GM18867 (cell line): Measurements from ENCODE around the gene PRSS16.
"Not testable (repeated sequence)": the region's sequence is repeated elsewhere in the genome, so short reads cannot be mapped to it uniquely, and the experiment has no call there.

Experiments used
- ATAC-seq: cut with Tn5 transposase; IDR thresholded peaks from one replicate; pipeline ENCODE4 v1.9.1; 2021; ENCODE audit warnings: mild to moderate bottlenecking, moderate library complexity; ENCODE audit not compliant: unreplicated experiment

Gene PRSS16

DNA sequence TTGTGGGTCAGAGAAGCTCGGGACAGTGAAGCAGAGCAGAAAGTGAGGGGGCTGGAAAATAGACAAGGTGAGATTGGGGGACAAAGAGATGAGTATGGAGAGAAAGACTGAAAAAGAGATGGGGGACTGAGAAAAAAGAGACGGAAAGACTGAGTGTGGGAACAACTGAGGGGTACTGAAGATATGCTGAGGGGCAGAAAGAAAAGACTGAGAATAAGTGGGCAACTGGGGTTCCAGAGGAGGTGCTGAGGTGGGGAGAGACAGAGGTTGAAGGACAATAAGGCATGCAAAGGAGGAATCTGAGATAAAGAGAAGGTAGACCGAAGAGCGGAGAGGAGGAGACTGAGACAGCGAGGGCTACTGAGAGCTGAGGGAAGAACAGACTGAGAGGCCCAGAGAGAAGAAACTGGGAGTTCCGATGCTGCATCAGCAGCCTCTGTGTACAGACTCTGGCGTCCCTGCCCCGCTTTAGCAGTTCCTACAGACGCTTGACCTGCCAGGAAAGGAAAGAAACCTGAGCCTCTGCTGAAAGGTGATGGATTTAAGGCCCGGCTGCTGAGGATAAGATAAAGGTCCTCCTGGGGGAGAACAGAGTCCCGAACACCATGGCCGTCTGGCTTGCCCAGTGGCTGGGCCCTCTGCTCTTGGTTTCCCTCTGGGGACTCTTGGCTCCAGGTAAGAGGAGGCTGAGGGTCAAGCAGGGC, at the start of gene PRSS16:
Gene PRSS16 (plus strand): TSS at position 569 of the 704 bp plus-strand sequence. CDS start 37 bp downstream, at position 606.
- ATAC-seq, result no peak

- no peak for ATAC-seq
These were observed 41.9 kb upstream of the PRSS16 start for GRCh38 chr6:27205375-27206278.

DNA sequence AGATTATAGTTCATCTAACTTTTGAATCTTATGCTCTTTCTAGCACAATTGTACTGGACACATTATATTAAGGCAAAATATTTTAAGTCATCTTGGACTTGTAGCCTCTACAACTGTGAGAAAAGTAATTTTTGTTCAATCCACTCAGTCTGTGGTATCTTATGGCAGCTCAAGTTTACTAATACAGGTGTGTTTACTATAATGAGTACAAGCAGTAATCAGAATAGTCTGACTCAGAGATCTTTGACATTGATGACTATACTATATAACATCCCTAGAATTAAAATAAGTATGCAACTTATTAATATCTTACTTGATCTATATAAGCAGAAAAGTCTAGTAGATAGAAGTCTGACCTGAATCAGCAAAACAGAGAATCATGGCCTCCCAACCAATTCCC, 40.7 kb upstream of the PRSS16 start:
- no peak for ATAC-seq

- no peak for ATAC-seq
These were observed 39.5 kb upstream of the PRSS16 start for GRCh38 chr6:27208042-27208441.

- no peak for ATAC-seq
These were observed 38.3 kb upstream of the PRSS16 start for GRCh38 chr6:27209196-27209595.

- ATAC-seq, result no peak
These were observed 37.7 kb upstream of the PRSS16 start for GRCh38 chr6:27209659-27210269.

DNA sequence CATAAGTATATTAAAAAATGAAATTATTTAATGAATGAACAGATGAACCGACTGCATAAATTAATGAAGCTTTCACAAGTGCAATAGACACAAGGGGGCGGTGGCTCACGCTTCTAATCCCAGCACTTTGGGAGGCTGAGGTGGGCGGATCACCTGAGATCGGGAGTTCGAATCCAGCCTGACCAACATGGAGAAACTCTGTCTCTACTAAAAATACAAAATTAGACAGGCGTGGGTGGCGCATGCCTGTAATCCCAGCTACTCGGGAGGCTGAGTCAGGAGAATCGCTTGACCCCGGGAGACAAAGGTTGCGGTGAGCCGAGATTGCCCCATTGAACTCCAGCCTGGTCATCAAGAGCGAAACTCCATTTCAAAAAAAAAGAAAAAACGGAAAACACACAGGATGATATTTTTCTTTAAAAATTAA, 34.4 kb upstream of the PRSS16 start:
- ATAC-seq, result not testable (repeated sequence)

GRCh38 chr6:27213544-27214125, 33.9 kb upstream of the PRSS16 start:
- ATAC-seq, result no peak

GRCh38 chr6:27214126-27214601, 33.3 kb upstream of the PRSS16 start:
- no peak for ATAC-seq

- ATAC-seq, result no peak
These were observed 30.6 kb upstream of the PRSS16 start for GRCh38 chr6:27216874-27217273.

GRCh38 chr6:27222971-27223370, 24.5 kb upstream of the PRSS16 start:
- not testable (repeated sequence) for ATAC-seq

DNA sequence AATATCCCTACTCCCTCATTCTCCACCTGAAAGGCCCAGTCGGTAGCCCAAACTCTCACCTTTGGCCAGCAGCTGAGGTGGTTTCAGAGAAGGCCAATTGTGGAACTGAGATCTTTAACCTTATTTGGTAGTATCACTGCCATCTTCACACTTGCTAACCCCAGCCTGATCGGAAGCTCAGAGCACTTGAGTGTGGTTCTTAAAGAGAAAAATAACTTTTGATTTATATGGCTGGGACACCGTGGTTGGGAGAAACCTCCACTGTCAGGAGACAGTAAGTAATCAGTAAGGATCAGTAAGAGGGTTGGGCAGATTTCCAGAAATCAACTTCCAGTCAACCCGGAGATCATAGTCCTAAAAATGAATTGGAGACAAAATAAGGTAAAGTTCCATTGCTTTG, 22.8 kb upstream of the PRSS16 start:
- no peak for ATAC-seq

DNA sequence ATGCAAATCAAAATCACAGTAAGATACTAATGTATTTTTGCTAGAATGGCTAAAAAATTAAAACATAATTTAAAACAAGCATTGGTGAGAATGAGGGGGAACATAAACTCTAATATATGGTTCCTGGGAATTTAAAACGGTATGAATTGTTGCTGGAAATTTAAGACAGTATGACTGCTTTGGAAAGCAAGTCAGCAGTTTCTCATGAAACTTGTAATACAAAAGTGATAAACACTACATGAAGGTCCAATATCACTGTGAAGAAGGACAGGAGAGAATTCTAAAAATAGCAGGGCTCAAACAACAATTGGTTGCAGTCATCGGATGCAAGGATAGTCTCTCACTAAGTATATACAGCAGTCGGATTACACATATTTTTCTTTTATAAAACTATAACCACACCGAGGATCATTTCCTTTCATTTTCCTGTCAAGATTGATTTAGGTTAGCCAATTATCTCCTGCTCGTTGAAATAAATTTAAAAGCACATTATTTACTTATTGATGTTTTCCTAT, 18.5 kb upstream of the PRSS16 start:
- no peak for ATAC-seq

DNA sequence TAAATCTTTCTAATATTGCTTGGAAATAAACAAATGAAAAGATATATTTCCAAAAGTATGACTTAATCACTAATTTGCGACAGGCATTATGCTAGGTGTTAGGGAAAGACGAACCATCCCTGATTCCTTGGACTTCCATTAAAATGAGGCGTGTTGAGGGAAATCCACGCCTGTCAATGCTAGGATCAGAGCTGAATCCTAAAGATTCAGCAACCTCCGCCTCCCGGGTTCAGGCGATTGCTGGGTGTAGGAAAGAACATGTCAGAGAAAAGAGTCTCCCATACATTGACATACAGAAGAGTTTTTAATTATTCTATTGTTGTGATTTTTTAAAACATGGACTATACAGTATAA, 16.8 kb upstream of the PRSS16 start:
- no peak for ATAC-seq

DNA sequence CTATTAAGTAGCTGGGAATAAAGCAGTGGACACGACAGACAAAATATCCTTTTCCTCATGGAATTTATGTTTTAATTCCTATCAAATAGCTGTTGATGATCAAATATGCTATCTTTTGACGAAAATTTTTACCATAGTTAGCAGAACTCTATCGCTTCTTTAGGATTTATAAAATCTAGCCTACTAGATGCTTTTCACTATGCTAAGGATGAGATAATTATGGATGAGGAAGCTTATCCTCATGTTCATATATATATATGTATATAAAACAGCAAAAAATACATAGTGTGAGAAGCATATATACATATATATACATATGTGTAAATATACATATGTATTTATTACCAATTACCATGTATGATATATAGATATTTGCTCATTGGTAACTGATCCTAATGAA, 12.9 kb upstream of the PRSS16 start:
- ATAC-seq, result no peak

DNA sequence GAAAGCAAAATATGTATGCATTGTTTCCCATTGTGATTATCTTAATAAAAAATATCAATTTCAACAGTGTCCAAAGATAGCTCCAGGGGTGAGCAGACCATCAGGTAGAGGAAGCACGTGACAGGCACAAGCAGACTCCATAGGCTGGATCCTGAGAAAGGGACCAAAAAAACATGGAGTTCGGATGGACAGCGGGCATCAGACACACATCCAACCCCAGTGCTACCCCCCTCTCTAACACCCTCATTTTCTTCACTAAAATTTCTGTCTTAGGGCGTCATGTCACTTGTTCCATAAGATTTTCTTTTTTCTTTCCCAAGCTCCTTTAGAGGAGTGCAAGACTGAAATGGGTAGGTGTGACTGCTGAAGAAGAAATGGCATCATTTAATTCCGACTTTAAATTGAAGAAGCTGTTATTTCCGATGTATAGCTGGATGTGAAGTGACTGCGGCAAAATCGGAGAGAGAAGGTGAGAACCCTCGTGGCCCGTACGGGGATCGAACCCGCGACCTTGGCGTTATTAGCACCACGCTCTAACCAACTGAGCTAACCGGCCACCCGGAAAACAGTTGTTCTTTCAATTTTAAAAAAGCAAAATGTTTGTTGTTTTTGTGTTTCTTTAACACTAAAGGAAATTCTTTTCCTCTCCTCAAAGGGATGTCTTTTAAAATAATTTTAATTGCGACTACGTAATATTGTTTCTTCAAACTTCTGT, 10.3 kb upstream of the PRSS16 start:
- no peak for ATAC-seq

DNA sequence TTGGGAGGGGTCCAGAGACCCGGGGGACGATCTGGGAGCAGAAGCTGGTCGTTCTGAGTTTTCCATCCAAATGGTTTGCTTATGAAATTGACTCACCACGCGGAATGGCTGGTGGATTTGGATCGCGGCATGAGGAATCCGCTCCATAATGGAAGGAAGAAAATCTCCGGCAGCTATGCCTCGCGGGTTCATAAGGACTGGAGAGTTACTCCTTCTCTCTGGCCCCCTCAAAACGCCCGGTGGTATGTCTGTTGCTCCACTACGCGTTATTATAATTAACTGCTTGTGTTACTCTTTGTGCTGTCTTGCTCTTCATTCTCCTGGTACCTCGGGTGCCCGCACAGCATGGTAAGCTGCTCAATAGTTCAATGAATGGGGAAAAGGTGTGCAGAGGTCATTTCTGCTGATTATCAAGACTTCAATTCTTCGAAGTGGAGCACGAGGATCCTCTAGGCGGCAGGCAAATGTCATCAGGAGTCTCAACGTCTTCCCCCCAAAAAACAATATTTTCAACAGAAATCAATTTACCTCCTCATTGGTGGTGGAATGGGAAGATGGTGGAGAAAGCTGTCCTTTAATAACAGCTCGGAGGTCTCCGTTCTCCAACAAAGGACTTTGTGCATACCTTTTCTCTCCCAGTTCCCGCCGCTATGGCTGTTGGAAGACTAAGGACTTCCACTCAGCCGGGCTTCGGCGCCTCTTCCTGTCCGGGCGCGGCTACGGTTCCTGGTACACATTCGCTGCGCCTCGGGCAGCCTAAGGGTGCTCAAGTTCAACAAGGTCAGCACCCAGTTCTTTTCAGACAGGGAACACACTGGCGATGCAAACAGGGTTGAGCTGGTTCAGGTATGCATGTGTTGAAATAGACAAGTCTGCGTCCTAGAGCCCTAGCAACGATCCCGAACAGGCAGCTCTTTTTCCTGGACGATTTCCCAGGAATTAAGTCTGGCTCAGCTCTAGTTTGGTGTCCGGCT, 9.2 kb upstream of the PRSS16 start:
- ATAC-seq, result no peak

- no peak for ATAC-seq
These were observed 8.2 kb upstream of the PRSS16 start for GRCh38 chr6:27239258-27239657.

GRCh38 chr6:27241443-27241842, 6.1 kb upstream of the PRSS16 start:
- ATAC-seq, result no peak
